ENCODE results near the gene INPP4B.
"Not testable (repeated sequence)": the region's sequence is repeated elsewhere in the genome, so short reads cannot be mapped to it uniquely, and the experiment has no call there.

INPP4B gene

DNA sequence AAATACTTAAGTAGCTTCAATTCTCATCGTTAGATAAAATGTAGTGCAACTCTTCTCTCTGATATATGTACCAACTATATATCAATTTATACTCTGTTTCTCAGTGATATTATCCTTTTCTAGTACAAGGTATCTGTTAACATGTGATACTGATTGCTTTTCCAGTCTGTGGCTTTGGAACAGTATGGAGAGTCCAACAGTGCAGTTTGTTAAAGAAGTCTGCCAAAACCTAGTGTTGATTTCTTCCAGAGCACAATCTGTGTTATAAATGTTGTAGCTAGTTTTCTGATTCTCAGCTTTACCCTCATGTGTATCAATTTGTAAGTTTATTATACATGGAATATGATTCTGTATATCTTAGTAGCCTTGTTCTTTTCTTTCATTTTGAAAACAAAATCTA lies 744.7 kb downstream of the INPP4B start:
- no peak for DNase-seq

DNA sequence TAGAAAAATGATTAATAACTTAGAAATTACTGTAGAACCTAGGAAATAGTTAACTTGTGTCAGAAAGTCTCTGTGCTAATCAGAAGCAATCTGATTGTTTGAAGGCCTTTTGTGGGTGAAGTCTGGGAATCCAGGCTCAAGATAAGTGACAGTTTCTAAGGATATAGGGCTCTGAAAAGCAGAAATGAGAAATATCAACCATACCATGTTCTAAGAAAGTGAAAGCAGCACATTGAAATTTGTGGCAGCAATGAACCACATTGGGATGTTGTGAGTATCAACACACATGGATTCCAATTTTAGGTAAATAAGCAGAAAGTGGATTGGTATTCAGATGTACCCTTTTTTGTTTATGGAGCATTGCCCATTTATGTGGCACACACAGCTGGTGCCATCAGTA lies 745.2 kb downstream of the INPP4B start:
- DNase-seq: no peak

DNA sequence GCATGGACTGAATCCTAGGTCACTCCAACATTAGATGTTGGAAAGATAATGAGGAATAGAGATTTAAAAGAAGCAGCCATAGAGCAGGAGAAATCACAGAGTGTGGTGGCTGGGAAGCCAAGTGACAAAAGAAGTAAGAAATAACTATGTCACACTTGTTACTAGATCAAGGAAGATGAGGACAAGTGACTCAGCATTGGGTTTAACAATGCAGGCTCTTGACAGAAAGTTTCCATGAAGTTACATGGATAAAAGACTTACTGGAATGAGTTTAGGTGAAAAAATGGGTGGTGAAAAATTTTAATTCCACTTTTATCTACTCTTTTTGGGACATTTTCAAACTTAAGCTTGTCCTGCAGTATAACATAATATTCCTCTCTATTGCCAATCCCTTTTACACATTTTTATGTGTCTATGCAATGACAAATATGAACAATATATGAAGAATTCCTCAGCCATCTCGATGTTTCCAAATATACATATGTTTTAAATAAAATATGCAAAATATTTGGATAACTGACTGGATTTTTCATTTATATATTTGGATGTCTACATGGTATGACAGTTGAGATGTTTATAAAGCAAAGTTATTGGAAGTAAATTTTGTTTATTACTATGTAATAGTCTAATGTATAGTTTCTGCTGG lies 747.1 kb downstream of the INPP4B start:
- DNase-seq: no peak

- no peak for DNase-seq
Observed at GRCh38 chr4:142098380-142098779, 747.7 kb downstream of the INPP4B start.

GRCh38 chr4:142097015-142097414 lies 749.1 kb downstream of the INPP4B start:
- DNase-seq: no peak

DNA sequence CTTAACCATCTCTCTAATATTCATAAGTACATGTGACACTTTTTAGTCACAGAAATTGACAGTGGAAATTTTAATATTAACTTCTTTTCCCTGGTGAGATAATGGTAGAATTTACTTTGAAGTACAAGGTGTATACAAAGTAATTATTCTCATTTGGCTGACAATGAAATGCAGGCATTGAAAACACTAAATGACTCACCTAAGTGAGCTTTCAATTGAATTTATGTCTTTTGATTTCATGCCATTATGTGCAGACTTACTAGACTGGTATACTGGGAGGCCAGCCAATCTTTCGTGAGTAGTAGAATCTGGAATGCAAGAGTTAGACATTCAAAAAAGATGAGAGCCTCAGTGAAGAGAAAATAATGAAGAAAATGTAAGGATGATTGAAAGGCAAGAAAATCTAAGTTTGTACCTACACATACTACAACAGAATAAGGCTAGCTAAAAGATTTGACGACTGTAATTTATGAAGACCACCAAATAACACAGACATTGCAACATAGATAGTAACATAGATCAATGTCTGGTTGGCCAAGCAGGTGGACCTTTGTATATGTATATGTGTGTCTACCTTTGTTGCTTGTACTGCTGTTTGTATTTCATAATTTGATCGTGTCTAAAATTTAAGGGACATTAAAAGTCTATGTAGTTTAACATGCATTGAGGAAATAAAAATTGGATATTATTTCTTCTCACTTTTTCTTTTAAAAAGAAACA lies 750.1 kb downstream of the INPP4B start:
- no peak for DNase-seq

GRCh38 chr4:142092941-142093340 lies 753.2 kb downstream of the INPP4B start:
- no peak for DNase-seq

DNA sequence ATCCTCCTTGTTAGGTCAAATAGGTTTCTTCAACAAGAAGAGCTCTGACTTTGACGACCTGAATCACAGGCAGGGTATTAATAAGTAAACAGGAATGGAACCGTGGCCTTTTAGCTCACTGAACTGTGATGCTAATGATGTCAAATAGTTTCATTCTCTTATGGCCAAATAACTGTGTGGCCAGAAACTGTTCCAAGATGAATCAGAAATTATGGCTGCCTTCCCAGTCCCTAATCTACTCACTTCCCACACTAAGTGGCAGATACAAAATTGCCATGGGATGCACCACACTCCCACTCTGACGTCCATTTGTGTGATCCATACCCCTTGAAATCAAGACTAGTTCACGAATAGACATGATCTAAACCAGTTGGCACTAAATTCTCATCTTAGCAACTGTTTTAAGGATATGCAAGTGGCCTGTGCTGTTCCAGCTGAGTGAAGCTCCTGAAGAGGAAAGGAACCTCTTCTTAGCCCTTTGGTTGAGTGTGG lies 754.4 kb downstream of the INPP4B start:
- DNase-seq: no peak

GRCh38 chr4:142091085-142091513 lies 755.0 kb downstream of the INPP4B start:
- no peak for DNase-seq

DNA sequence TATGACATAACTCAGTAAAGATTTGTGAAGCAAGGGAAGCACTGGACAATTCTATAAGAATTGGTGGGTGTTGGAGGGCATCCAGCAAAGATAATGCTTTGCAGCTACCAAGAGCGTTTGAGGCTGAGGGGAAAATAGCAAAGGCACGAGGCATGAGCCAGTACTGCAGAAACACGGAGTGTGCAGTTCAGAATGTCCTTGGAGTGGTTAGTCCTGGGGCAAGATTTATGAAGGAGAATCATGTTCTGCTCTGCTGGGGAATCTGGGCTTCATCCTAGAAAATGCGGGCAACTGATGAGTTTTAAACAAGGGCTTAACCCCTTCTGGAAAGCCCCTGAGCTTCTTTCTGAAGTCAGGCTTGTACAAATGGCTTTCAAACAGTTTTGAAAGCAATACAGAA lies 757.2 kb downstream of the INPP4B start:
- no peak for DNase-seq

- DNase-seq: no peak
Observed at GRCh38 chr4:142085513-142086292, 760.4 kb downstream of the INPP4B start.

GRCh38 chr4:142083264-142083663 lies 762.8 kb downstream of the INPP4B start:
- DNase-seq: no peak

DNA sequence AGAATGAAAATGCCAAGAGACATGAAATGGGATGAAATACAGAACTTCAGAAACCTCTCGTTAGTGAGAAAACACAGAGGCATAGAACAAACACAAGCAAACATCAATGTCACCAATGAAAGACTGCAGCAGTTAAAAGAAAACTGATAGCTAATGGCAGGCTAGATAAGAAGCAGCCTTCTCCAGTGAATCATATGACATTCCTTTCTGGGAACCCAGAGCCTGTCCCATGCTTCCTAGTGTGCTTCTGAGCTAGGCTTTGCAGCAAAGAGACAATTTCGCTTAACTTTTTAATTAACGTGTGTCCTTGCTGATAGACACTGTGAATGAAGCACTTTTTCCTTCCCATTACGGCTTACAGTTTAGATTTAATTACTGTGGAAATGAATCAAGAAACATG lies 765.1 kb downstream of the INPP4B start:
- no peak for DNase-seq

GRCh38 chr4:142079959-142080358 lies 766.1 kb downstream of the INPP4B start:
- no peak for DNase-seq

GRCh38 chr4:142077048-142077447 lies 769.1 kb downstream of the INPP4B start:
- DNase-seq: no peak

DNA sequence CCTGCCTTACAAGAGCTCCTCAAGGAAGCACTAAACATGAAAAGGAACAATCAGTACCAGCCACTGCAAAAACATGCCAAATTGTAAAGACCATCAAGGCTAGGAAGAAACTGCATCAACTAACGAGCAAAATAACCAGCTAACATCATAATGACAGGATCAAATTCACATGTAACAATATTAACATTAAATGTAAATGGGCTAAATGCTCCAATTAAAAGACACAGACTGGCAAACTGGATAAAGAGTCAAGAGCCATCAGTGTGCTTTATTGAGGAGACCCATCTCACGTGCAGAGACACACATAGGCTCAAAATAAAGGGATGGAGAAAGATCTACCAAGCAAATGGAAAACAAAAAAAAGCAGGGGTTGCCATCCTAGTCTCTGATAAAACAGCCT lies 777.8 kb downstream of the INPP4B start:
- not testable (repeated sequence) for DNase-seq

DNA sequence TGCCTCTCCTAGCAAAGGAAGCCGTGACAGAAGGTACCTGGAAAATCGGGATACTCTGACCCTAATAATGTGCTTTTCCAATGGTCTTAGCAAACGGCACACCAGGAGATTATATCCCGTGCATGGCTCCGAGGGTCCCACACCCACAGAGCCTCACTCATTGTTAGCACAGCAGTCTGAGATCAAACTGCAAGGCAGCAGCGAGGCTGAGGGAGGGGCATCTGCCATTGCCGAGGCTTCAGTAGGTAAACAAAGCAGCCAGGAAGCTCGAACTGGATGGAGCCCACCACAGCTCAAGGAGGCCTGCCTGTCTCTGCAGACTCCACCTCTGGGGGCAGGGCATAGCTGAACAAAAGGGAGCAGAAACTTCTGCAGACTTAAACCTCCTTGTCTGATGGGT lies 779.5 kb downstream of the INPP4B start:
- not testable (repeated sequence) for DNase-seq

DNA sequence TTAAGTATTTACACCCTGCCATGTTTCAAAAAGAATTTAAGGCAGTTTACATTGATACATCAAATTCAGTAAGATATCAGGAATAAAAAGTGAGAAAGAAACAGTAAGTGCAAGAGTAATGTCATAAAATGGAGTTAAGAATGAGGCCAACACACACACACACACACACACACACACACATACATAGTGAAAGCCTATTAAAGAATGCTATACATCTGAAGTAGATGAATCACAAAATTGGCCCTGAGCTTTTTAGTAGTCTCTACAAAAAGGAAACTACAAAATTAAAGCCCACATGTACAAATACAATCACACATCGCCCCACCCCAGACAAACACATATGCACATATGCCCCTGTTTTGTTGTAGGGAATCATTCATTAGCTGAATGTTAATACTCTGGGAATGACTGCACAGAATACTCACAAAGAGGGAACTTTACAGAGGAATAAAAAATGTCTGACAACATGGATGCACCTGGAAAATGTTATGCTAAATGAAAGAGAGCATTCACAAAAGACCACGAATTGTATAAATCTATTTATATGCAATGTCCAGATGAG lies 780.9 kb downstream of the INPP4B start:
- DNase-seq: no peak

- DNase-seq: no peak
Observed at GRCh38 chr4:142064181-142064580, 781.9 kb downstream of the INPP4B start.

DNA sequence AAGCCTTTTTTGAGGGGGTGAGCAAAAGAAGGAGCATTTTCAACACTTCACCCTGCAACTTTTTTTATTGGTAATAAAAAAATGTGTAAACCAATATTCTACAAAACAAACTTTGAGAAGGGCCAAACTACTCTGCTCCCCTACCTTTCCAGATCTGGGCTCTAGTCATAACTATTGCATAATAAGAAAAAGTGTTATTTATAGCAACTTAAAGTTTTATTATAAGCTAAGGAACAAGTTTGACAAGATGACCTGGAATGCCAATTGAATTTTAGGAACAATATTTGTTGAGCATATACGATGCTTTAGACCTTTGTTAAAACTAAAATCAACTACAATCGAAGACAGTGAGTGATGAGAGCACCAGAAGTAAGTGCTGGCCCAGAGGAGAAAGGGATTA lies 800.1 kb downstream of the INPP4B start:
- DNase-seq: no peak

- DNase-seq: no peak
Observed at GRCh38 chr4:142044271-142044670, 801.8 kb downstream of the INPP4B start.

GRCh38 chr4:142043509-142043908 lies 802.6 kb downstream of the INPP4B start:
- no peak for DNase-seq

DNA sequence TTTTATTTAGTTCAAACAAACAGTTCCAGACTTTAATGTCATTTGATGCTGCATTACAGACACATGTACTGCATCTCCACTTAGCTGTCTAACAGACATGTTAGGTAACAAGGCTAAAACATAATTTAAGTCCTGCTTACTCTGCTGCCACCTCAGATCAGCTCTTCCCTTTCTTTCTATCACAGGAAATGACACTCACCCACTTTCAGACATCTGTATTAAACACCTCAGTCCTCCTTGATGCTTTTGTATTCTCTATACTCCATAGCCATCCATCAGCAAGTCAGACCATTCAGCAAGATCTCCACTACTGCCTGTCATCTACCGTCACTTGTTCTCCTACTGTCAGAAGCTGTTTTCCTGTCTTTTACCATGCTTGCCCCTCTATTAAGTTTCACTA lies 804.3 kb downstream of the INPP4B start:
- DNase-seq: no peak
